Urothelium cell line (cell line): ENCODE results near the gene TNS3.
A peak's percentile ranks its signal among the peaks of the same experiment; 100 is the strongest.

ENCODE experiments used
- DNase-seq: peaks from one replicate; pipeline ENCODE4 v3.0.0; 2011; ENCODE audit warnings: low spot score, mixed read lengths
- FAIRE-seq: peaks from 2 replicates; lab custom pipeline; 2011; peaks lifted over from hg19 to GRCh38; lab: Jason Lieb, UNC

The TNS3 gene

DNA sequence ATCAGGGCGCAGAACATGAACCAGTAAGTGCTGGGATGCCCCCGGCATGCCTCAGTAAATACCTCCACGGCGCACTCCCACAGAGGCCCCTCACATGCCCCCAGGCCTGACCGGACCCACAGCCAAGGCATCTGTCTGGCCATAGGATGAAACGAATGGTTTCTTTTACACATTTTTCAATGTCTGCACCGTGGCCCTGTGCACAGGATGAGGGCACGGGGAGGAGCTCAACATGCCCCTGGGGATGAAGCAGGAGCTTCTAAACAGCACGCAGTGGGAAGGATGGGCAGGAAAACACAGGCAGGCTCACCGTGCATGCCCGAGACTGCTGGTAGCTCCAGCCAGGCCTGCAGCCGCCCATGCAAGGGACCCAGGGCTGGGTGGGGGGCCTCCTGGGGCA is 283.3 kb downstream of the TNS3 start:
- FAIRE-seq (no peak), DNase-seq (no peak)

DNA sequence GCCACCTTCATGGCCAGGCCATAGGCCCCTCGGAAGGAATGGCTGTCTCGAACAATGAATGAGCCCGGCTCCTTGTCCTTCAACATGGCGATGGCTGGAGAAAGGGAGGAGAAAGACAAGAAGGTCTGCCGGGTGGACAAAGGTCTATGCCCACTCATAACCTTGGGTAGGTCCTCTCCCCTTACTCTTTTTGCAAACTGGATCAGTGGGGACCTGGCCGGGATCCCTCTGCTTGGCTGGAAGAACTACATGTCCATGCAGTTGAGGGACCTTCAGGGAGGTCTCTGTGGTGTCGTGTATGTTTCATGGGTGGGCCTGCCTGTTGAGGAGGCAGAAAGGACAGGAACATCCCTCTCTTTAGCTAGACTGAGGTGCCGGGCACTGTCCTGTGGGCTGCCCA is 284.8 kb downstream of the TNS3 start:
- no peak for FAIRE-seq
- DNase-seq: no peak

DNA sequence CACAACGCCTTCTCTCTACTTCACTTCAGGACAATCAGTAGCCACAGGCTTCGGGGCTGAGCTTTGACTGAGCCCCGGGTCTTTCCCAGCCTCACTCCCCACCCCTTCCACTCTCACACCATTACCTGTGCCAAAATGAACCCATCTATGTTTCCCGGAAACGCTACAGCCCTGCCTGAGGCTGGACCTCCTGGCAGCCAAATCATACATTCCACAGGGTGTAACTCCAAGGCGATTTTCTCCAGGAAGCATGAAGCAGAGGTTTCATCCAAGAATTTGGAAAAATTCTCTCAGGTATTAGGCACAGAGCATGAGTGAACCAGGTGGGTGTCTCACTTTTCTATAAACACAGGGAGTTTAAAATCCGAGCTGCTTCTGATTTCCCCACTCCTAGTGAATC is 286.3 kb downstream of the TNS3 start:
- DNase-seq (no peak), FAIRE-seq (no peak)

DNA sequence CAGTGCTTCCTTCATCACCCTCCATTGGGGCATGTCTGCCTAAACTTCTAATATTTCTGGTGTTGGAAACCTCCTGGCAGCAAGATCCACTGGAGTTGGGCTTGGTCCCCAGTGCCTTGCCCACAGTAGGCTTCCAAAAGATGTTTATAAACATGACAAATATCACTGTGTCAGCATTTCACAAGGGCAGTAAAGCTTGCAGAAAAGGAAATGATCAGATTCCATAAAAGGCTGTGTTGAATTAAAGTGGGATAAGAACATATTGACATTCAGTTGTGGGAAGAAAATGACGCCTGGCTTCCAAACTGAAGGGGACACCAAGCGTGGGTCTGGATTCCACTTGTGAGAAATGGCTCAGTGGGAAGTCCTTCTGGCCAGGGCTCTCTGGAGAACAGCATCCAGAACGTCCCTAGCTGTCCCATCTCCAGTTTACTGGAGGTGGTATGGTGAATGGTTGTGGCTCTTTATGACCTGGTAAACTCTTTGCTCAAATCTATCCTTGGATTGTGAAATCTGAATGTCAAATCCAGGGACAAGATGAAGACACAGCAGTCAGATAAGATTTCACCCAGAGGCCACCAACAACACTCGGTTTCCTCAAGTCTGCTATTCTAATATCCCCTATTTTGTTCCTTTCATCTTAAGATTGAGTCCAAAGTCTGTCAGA is 287.2 kb downstream of the TNS3 start:
- no peak for FAIRE-seq
- no peak for DNase-seq

DNA sequence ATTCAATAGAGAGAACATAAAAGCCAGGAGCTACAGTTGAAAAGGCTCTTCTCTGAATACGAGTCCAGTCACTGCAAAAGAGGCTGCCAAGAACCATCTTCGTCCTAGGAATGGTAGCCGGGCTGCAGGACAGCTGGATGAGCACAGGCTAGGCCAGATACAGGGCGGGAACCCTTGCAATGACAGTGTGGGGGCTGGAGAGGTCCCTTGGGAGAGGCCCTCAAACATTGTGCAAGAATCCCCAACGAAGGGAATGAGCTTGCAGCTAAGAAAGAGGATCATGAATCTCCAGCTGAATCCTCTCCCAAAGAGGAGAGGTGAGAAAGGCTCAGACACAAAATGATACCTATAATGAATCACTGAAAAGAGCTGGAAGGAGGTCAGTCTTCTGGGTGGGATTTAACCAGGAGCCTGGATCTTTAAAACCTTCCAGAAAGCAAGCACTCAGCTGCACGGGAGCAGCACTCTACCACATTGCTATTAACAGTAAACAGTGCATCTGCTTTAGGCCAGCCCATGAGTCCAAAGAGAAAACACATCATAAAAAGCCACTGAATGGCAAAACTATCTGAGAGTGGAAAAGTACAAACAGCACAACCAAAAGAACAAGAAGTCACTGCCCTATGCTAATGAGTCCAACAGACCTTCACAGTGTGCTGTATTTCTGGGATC is 287.9 kb downstream of the TNS3 start:
- DNase-seq (no peak), FAIRE-seq (no peak)

DNA sequence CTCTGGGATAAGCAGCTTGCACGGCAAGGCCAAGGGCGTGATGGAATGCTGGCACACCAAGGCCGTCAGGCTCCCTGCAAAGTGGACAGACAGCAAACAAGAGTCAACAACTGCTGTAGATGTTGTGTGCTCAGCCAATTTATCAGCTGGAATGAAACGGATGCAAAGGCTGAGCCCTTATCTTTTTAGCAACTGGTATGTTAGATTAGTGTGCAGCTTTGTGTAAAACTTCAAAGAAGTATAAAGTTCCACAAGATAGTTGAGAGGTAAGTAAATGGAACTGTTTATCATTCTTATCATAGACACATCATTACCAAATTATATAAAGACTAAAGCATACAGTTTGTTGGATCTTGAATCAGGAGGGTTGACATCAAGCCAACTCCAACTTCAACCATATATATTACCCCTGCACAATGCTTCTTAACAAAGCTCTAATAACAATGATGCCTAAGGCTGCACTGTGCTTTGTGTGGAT is 289.0 kb downstream of the TNS3 start:
- DNase-seq (no peak), FAIRE-seq (no peak)

DNA sequence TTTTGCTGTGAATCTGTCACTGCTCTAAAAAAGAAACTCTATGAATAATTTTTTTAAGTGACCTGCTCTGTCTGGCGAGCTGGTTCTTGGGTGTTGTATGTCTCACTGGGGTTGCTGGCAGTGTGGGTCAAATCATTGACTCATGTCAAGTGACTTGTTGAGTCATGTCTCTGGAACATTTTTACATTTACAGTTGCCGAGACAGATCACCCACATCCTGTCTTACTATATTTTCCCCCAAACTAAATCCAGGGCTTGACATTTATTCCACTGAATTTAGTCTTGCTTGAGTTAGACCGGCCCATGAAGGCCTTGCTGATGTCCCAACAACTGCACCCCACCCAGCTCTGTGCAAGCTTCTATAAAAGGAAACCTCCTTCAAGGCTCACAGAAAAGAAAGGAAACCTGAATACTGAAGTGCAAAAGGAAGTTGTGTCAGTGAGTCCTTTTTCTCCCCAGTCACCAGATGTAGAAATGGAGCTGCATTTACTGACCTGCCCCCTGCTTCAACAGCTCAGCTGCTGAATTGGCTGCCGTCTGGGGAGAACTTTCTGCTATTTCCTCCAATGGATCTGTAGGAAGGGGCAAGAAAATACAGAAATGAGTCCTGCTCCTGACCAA is 290.3 kb downstream of the TNS3 start:
- peak; percentile 89 for DNase-seq
- FAIRE-seq: no peak

DNA sequence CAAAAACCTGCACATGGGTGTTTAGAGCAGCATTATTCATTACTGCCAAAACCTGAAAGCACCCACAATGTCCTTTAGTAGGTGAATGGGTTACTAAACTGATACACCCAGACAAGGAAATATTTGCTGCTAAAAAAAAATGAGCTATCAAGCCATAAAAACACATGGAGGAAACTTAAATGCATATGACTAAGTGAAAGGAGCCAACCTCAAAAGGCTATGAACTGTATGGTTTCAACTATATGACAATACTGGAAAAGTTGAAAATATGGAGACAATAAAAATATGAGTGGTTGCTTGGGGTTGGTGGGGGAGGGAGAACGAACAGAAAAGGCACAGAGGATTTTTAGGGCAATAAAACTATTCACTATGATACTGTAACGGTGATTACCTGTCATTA is 291.0 kb downstream of the TNS3 start:
- FAIRE-seq: no peak

DNA sequence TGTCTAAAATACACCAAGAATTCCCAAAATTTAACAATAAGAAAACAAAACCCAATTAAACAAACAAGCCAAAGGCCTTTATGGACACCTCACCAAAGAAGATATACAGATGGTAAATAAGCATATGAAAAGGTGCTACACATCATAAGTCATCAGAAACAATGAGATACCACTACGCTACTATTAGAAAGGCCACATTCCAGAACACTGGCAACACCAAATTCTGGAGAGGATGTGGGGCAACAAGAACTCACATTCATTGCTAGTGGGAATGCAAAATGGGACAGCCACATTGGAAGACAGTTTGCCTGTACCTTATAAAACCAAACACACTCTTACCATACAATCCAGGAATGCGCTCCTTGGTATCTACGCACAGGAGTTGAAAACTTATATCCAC is 291.4 kb downstream of the TNS3 start:
- no peak for FAIRE-seq

More for the DNA sequence above, 291.0 kb downstream of the TNS3 start:
- DNase-seq: no peak

DNA sequence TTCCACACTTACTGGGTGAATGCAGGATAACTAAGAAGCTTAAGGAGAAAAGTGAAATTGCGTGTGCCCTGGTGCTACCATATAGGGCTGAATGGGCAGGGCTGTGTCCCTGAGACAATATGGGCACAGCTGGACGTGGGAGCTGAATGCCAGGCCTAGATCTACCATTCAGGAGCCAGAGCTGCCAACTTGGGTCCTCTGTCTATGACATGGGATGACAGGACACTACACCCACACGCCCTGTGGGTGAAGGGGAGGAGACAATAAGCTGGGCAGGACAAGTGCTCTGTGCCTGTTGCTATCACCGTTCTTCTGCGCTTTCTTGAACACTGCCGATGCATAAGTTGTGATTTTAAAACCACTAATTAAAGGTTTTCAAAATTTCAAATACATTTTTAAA is 293.9 kb downstream of the TNS3 start:
- no peak for DNase-seq
- FAIRE-seq: no peak

More for the DNA sequence above, 291.4 kb downstream of the TNS3 start:
- no peak for DNase-seq

DNA sequence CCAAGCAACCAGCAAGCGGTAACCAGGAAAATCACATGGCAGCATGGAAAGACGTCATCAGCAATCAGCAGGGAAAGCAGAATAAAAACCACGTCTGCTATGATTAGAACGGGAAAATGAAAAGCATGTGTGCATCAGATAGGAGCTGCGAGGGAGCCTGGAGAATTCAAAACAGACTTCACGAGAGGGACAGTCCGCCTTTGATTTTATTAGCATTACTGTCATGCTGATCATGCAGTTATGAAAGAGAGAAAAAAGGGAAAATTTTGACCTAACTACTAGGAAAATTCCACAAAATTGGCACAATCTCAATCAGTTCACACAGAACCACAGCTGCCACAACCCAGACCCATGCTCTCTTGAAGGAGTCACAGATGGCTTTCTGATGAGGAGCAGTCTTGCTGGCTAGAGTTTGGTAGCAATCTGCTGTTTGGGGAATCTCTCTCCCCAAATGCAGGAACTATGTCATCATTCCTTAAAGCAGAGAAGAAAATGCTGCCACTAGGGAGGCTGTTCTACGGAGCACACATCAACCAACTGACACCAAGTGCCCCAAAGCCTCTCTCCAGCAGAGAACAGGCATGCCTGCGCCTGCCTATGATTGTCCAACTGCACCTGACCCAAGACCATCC is 295.9 kb downstream of the TNS3 start:
- DNase-seq: no peak
- peak; percentile 55 for FAIRE-seq

DNA sequence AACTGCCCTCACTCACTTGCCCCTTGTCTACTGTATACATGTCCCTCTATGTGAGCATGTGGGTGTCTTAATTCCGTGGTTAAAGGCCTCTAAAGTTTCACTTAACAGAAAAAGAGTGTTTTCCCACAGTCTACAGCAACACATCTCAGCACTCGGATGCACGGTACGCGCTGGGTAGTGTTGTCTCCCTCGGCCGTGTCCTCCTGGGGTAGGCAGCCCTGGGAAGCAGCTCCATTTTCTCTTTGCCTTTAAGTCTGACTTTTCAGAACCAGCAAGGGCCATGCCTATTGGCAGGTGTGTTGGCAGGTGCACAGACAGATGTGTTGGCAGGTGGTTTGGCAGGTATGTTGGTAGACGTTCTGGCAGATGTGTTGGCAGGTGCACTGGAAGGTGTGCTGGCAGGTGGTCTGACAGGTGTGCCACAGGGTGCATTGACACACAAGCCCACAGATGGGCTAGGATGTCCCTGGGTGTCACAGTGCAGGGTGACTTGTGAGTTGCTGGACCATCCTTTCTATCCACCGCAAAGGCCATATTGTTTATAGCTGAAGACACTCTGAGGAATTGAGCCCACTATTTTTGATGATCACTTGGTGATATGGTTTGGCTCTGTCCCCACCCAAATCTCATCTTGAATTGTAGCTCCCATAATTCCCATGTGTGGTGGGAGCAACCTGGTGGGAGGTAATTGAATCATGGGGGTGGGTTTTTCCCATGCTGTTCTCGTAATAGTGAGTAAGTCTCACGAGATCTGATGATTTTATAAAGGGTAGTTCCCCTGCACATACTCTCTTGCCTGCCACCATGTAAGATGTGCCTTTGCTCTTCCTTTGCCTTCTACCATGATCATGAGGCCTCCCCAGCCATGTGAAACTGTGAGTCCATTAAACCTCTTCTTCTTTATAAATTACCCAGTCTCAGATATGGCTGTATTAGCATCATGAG is 296.9 kb downstream of the TNS3 start:
- peak; percentile 90 for FAIRE-seq
- no peak for DNase-seq

DNA sequence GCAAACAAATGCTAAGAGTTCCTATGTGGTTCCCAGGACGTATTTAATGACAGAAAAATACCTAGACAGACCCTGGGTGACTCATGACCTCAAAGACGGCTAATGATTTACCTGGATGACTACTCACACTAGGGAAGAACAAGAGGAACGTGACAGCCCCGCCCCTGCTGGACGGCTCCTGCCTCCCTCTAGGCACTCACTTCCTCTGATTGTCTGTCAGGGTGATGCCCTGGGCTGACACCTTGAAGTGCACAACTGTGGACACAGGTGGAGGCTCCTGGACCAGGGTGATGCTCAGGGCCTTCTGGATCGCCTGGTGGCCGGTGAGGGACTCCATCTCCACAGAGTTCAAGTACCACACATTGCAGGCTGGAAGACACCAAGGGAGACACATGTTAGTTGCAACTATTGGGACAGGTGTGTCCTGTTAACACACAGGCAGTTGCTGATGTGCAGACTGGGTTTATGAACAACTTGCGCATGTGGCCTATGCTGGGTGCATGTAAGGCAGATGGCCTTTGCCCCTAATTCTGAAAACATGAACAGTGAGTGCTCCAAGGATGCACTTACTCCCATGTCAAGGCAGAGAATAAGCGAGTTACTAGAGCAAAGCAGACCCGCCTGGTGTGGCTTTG is 298.3 kb downstream of the TNS3 start:
- FAIRE-seq (peak; percentile 74), DNase-seq (no peak)

DNA sequence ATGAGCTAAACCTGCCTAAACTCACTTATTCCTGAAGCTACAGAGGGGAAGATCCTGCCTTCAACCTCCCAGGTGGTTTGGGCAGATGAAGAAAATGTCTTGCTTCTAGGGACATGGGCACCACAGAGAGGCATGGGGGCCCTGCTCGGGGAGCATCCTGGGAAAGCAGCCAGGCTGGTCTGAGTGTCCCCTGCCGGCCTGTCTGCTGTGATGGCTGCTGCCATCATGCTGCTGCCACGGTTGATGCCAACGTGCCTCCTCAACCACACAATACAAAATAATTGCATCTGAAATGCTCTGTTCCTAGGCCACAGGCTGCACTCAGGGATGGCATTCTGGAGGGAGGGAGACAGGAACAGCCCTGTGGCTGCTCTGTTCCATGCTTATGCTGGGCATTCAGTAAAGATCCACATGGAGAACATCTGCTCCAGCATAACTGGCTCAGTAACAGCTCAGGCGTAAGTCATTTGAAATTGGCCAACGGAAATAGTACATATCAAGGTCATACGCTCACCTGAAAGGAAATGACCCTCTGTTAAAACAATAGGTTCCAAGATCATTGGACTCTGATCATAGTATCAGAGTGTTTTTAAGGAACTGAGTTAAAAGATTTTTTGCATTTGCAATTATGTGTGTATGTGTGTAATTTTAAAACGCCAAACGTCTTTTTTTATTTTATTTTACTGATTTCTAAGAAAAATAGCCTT is 299.0 kb downstream of the TNS3 start:
- FAIRE-seq: peak; percentile 55

DNA sequence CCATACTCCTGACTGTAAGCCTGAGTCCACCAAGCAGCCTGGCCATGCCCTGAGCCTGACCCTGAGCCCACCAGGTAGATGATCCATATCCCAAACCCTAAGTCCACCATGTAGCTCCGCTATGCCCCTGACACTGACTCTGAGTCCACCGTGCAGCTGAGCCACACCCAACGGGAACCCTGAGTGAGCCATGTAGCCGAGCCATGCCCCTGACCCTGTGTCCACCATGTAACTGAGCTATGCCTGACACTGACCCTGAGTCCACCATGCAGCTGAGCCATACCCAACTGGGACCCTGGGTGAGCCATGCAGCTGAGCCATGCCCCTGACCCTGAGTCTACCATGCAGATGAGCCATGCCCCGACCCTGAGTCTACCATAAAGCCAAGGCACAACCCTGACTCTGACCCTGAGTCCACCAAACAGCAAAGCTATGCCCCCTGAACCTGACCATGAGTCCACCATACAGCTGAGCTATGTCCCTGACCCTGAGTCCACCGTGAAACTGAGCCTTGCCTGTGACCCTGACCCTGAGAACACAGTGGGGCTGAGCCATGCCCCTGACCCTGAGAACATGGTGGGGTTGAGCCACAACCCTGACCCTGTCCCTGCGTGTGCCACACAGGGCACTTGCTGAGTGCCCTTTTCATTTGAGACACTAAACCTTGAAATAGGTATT is 299.8 kb downstream of the TNS3 start:
- no peak for DNase-seq

More for the DNA sequence above, 299.0 kb downstream of the TNS3 start:
- no peak for DNase-seq

DNA sequence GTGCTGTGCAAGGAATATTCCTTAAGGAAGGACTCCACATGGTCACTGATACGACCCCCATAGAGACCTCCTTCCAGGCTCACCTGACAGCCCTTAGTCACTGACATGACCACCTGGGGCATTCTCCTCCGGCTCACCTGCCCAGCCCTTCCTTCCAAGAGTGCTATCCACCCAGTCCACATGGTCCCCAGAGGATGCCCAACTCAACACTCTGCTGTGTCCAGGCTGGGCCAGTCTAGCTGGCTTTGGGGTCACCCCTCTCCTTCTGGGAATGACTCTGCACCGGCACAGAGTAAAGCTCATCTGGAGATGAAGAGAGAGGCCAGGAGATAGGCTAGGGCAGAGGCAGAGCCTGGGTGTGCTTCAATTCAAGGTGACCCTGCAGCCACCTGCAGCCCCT is 300.8 kb downstream of the TNS3 start:
- no peak for DNase-seq
- FAIRE-seq: peak; percentile 73

More for the DNA sequence above, 299.8 kb downstream of the TNS3 start:
- peak; percentile 50 for FAIRE-seq

DNA sequence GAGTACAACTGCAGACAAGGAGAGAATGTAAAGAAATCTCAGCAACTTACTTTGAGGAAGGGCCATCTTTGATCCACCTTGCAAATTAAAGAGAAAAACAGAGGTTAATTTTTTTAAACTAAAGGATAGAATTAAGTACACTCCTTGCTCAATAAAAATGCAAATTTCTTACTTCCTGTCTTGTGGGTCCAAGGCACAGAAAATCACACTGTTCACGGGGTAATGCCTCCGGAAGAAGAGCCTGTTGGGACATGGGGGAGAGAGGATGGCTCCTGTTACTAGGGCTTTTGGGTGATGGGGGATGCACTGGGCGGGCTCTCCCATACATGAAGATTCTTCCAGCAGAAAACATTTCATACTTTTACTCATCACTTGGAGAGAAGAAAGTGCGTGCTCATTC is 301.8 kb downstream of the TNS3 start:
- FAIRE-seq: no peak

DNA sequence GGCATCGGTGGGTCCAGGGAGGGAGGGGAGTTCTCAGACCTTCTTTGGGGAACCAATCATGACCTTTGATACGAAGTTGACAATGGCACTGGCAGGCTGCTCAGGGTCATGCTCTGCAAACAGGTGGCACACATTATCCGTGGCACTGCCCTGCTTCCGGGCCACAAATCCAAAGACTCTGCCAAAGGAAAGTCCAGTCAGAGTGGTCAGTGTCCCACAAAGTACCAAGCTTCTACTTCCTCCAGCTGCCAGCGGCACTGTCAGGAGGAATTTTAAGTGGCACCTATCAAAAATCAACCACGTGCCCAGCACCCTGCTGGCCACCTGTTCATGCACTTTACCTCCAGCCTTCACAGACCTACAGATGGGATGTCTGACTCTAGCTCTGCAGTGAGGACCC is 303.9 kb downstream of the TNS3 start:
- FAIRE-seq (no peak), DNase-seq (no peak)

More for the DNA sequence above, 301.8 kb downstream of the TNS3 start:
- no peak for DNase-seq

DNA sequence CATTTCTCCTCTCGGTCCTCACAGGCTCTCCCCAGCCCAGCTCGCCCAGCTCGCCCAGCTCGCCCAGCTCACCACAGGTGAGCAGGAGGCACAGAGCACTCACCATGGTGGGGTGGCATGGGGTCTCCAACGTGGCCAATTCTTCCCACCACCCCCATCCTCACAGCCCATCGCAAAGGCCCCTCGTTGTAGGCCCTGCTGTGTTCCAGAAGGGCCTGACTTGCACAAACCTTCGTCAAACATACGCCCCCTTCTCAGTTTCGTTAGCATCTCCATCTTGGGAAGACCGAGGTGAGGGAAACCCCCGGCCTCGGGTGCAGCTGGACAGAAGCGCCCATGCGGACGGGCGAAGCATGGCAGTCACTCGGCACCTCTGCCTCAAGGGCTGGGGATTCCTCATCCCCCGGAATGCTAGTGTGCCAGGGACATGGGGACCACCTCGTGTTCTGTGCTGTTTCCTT is 304.6 kb downstream of the TNS3 start:
- FAIRE-seq: no peak
- no peak for DNase-seq
